GM18502 (cell line): Measurements from ENCODE around the gene ANO8.
"Not testable (repeated sequence)": the region's sequence is repeated elsewhere in the genome, so short reads cannot be mapped to it uniquely, and the experiment has no call there.

Source experiments
- ATAC-seq: cut with Tn5 transposase; IDR thresholded peaks from one replicate; pipeline ENCODE4 v1.9.1; 2021; ENCODE audit warnings: mild to moderate bottlenecking; ENCODE audit not compliant: unreplicated experiment, poor library complexity

ANO8 gene

GRCh38 chr19:17334414-17335409 is at the start of gene ANO8:
Gene ANO8, minus strand, starts transcription at chr19:17334855. Its CDS starts 185 bp downstream, at chr19:17334670.
- ATAC-seq = peak; percentile 50

- ATAC-seq = no peak
These were observed 45.9 kb upstream of the ANO8 start for GRCh38 chr19:17380426-17381138.

GRCh38 chr19:17379221-17379631 is 44.6 kb upstream of the ANO8 start:
- ATAC-seq = no peak

GRCh38 chr19:17378271-17378670 is 43.6 kb upstream of the ANO8 start:
- ATAC-seq = no peak

GRCh38 chr19:17376935-17377600 is 42.4 kb upstream of the ANO8 start, which contains the start of gene PLVAP:
Gene PLVAP, minus strand, starts transcription at chr19:17377342. Its CDS starts 54 bp downstream, at chr19:17377288.
- no peak for ATAC-seq

GRCh38 chr19:17370026-17370587 is 35.5 kb upstream of the ANO8 start:
- ATAC-seq = peak; percentile 79

GRCh38 chr19:17365361-17365760 is 30.7 kb upstream of the ANO8 start:
- no peak for ATAC-seq

GRCh38 chr19:17363852-17364605 is 29.4 kb upstream of the ANO8 start:
- not testable (repeated sequence) for ATAC-seq

- ATAC-seq = no peak
These were observed 25.5 kb upstream of the ANO8 start for GRCh38 chr19:17359905-17360800.

GRCh38 chr19:17358395-17358794 is 23.7 kb upstream of the ANO8 start:
- no peak for ATAC-seq

GRCh38 chr19:17357724-17358123 is 23.1 kb upstream of the ANO8 start:
- no peak for ATAC-seq

- no peak for ATAC-seq
These were observed 22.5 kb upstream of the ANO8 start for GRCh38 chr19:17357078-17357666.

GRCh38 chr19:17353386-17353785 is 18.7 kb upstream of the ANO8 start:
- ATAC-seq = no peak

- ATAC-seq = no peak
These were observed 18.1 kb upstream of the ANO8 start for GRCh38 chr19:17352608-17353280.

- no peak for ATAC-seq
These were observed 17.3 kb upstream of the ANO8 start for GRCh38 chr19:17351815-17352435.

GRCh38 chr19:17348700-17349099 is 14.0 kb upstream of the ANO8 start:
- ATAC-seq = no peak

- no peak for ATAC-seq
These were observed 13.2 kb upstream of the ANO8 start for GRCh38 chr19:17347877-17348276.
